ENCODE measurements around the gene MYO5B. TPM values are rescaled to one million over a fixed set of nuclear protein-coding genes. Genes with fewer than 3 reads are reported as not detected.
"Not testable (repeated sequence)": the region's sequence is repeated elsewhere in the genome, so short reads cannot be mapped to it uniquely, and the experiment has no call there.

MYO5B gene
- total RNA-seq, 1 donor from 2014 or later: 0.21 TPM

DNA sequence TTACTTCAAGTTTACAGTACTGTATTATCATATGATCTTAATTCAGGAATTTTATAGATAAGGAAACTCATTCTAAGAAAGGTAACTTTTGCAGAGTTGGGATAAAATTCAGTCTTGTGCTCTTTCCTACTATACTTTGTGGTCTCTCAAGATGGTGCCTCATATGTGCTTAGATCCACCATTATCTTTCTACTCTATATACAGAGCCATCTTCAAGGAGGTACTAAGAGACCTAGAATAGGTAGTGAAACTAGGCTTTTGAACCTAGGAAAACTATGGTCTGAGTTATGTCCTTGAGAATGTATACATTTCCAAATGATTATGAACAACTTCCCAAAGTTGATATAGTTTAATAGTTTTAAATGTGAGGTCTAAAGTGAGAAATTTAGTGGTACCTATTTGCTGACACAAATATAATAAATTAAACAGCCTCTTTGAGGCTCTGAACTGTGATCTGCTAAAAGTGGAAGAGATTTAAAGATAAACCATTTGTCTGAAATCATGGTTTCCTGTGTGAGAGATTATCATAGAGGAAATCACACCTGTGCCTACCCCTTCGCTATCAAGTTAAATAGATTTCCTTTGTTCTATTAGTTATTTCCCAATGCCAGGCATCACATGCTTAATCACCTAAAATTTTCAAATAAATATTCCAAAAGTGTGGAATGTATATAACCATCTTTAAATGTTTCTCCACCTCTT, 408.8 kb downstream of the MYO5B start:
- no peaks in the 10 kb centered on the region for H3K27me3 ChIP-seq
- intact Hi-C loops (cut with DNase I): no loop called here
- TF ChIP-seq CTCF (IDR thresholded peaks at IDR 0.05): no peak
- H3K36me3 ChIP-seq: peaks cover 43 to 75% of the 10 kb centered on the region in 2 donors
- no peak overlapping the region for H3K4me3 ChIP-seq
- H3K27ac ChIP-seq: no peak overlapping the region
- H3K4me1 ChIP-seq: no peaks in the 10 kb centered on the region
- no peaks in the 10 kb centered on the region for H3K9me3 ChIP-seq
- no peak for DNase-seq (ENCODE audit: low spot score in 2 of 2)

GRCh38 chr18:49784427-49785185, 410.3 kb downstream of the MYO5B start:
- no peak overlapping the region for H3K27ac ChIP-seq
- H3K9me3 ChIP-seq: no peaks in the 10 kb centered on the region
- peaks cover 37 to 75% of the 10 kb centered on the region in 2 donors for H3K36me3 ChIP-seq

DNA sequence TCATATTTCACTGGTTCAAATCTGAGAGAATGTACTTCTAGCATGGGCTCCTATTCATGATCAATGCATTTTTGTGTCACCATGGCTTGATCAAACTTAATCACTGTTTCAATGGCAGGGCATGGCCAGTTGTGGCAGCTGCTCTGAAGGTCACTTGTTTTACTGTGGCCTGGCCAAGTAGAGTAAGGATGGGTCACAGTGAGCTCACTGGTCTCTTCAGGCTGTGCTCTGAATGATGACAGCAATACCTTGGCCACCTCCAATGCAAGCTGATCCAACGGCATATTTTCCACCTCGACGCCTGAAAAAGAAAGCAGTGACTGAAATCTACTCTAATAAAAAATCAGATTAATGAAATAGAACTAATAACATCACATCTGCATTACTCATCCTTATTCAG, 411.3 kb downstream of the MYO5B start:
- H3K27ac ChIP-seq; H3K9me3 ChIP-seq; H3K27me3 ChIP-seq; intact Hi-C loops (cut with DNase I); H3K4me3 ChIP-seq; H3K4me1 ChIP-seq; DNase-seq (ENCODE audit: low spot score in 2 of 2): not testable (repeated sequence)
- H3K36me3 ChIP-seq: peaks cover 30 to 74% of the 10 kb centered on the region in 2 donors

More at GRCh38 chr18:49784427-49785185, 410.3 kb downstream of the MYO5B start:
- H3K27me3 ChIP-seq: no peaks in the 10 kb centered on the region
- no peak for DNase-seq (ENCODE audit: low spot score in 2 of 2)
- no peak for TF ChIP-seq CTCF (IDR thresholded peaks at IDR 0.05)
- no peak overlapping the region for H3K4me3 ChIP-seq
- intact Hi-C loops (cut with DNase I): no loop called here
- H3K4me1 ChIP-seq: no peaks in the 10 kb centered on the region

- peaks cover 11 to 30% of the 10 kb centered on the region in 2 donors for H3K9me3 ChIP-seq
- intact Hi-C loops (cut with DNase I): no loop called here
- H3K4me3 ChIP-seq: no peak overlapping the region
- no peak overlapping the region for H3K27ac ChIP-seq
- peak in 1 of 2 donors; percentile 27 for DNase-seq (ENCODE audit: low spot score in 2 of 2)
- no peaks in the 10 kb centered on the region for H3K4me1 ChIP-seq
- TF ChIP-seq CTCF (IDR thresholded peaks at IDR 0.05): no peak
- H3K36me3 ChIP-seq: peaks cover 18 to 51% of the 10 kb centered on the region in 2 donors
- no peaks in the 10 kb centered on the region for H3K27me3 ChIP-seq
Observed at GRCh38 chr18:49778826-49779465, 416.0 kb downstream of the MYO5B start.

Other genes starting within 250 kb of the MYO5B start
- not detected for gene CFAP53, start 71.3 kb upstream of the MYO5B start, total RNA-seq
- gene MBD1, start 86.4 kb upstream of the MYO5B start, total RNA-seq: 53.4 TPM
- 171 TPM for gene CXXC1, start 92.5 kb upstream of the MYO5B start, total RNA-seq
- gene SKA1, start 179.9 kb upstream of the MYO5B start, total RNA-seq: not detected

Measured in ascending aorta (tissue), 2 donors.